Islet of Langerhans (tissue), 1 donor: ENCODE results near the gene DNAJB14.
"Not testable (repeated sequence)": the region's sequence is repeated elsewhere in the genome, so short reads cannot be mapped to it uniquely, and the experiment has no call there.

Source experiments
- FAIRE-seq: peaks from one replicate; lab custom pipeline; 2011; peaks lifted over from hg19 to GRCh38; lab: Jason Lieb, UNC

Gene DNAJB14

GRCh38 chr4:99946356-99947189 lies at the start of gene DNAJB14:
Gene DNAJB14, minus strand, starts transcription at chr4:99946618. Its CDS starts 47 bp downstream, at chr4:99946571.
- FAIRE-seq: no peak

GRCh38 chr4:99991741-99992140 lies 45.3 kb upstream of the DNAJB14 start:
- no peak for FAIRE-seq

- FAIRE-seq: no peak
These were observed 41.3 kb upstream of the DNAJB14 start for GRCh38 chr4:99987681-99988080.

- no peak for FAIRE-seq
These were observed 40.4 kb upstream of the DNAJB14 start for GRCh38 chr4:99986792-99987191.

- FAIRE-seq: no peak
These were observed 37.0 kb upstream of the DNAJB14 start for GRCh38 chr4:99983289-99983943.

- no peak for FAIRE-seq
These were observed 33.5 kb upstream of the DNAJB14 start for GRCh38 chr4:99979872-99980271.

GRCh38 chr4:99971453-99972111 lies 25.2 kb upstream of the DNAJB14 start:
- no peak for FAIRE-seq

GRCh38 chr4:99968330-99968729 lies 21.9 kb upstream of the DNAJB14 start:
- FAIRE-seq: no peak

- no peak for FAIRE-seq
These were observed 20.3 kb upstream of the DNAJB14 start for GRCh38 chr4:99966692-99967091.

GRCh38 chr4:99965674-99966350 lies 19.4 kb upstream of the DNAJB14 start:
- FAIRE-seq: no peak

GRCh38 chr4:99965173-99965572 lies 18.8 kb upstream of the DNAJB14 start:
- FAIRE-seq: no peak

GRCh38 chr4:99961711-99962110 lies 15.3 kb upstream of the DNAJB14 start:
- FAIRE-seq: no peak

GRCh38 chr4:99960648-99961047 lies 14.2 kb upstream of the DNAJB14 start:
- FAIRE-seq: no peak

GRCh38 chr4:99958207-99958606 lies 11.8 kb upstream of the DNAJB14 start:
- FAIRE-seq: not testable (repeated sequence)

- no peak for FAIRE-seq
These were observed 4.5 kb upstream of the DNAJB14 start for GRCh38 chr4:99950913-99951254.

GRCh38 chr4:99949999-99950912 lies 3.8 kb upstream of the DNAJB14 start, which contains the start of gene H2AZ1:
Gene H2AZ1, minus strand, starts transcription at chr4:99950275. Its CDS starts 105 bp downstream, at chr4:99950170.
- peak; percentile 68 for FAIRE-seq

- peak; percentile 82 for FAIRE-seq
These were observed 2.9 kb upstream of the DNAJB14 start for GRCh38 chr4:99949034-99949998.

- FAIRE-seq: no peak
These were observed 1.2 kb upstream of the DNAJB14 start for GRCh38 chr4:99947608-99948007.

- FAIRE-seq: no peak
These were observed 766 bp upstream of the DNAJB14 start for GRCh38 chr4:99947190-99947578.

- FAIRE-seq: no peak
These were observed 581 bp downstream of the DNAJB14 start for GRCh38 chr4:99945718-99946355.
